ENCODE results near the gene KLHL25. TPM values are rescaled to one million over a fixed set of nuclear protein-coding genes. Genes with fewer than 3 reads are reported as not detected.
"Not testable (repeated sequence)": the region's sequence is repeated elsewhere in the genome, so short reads cannot be mapped to it uniquely, and the experiment has no call there.

Gene KLHL25
- total RNA-seq, 1 donor from 2014 or later, result 5.7 TPM

- intact Hi-C loops (cut with micrococcal nuclease), result no loop called here
These were observed 9.9 kb upstream of the KLHL25 start for GRCh38 chr15:85804481-85805170.

- intact Hi-C loops (cut with micrococcal nuclease), result not testable (repeated sequence)
These were observed 7.9 kb upstream of the KLHL25 start for GRCh38 chr15:85802617-85803016.

GRCh38 chr15:85800478-85801123, 5.9 kb upstream of the KLHL25 start:
- intact Hi-C loops (cut with micrococcal nuclease), result no loop called here

- intact Hi-C loops (cut with micrococcal nuclease), result not testable (repeated sequence)
These were observed 1.6 kb upstream of the KLHL25 start for GRCh38 chr15:85796371-85796770.

- intact Hi-C loops (cut with micrococcal nuclease), result no loop called here
These were observed 896 bp upstream of the KLHL25 start for GRCh38 chr15:85795337-85796305.

- intact Hi-C loops (cut with micrococcal nuclease), result loop anchor here (1.0 to 5.0 kb wide), 4 partner anchors 9 to 62 kb away; no protein-coding TSS in a partner anchor
These were observed 806 bp downstream of the KLHL25 start for GRCh38 chr15:85793641-85794597.

GRCh38 chr15:85792912-85793590, 1.7 kb downstream of the KLHL25 start:
- intact Hi-C loops (cut with micrococcal nuclease), result loop anchor here (5.0 kb wide), 2 partner anchors 36 to 61 kb away; no protein-coding TSS in a partner anchor

GRCh38 chr15:85792102-85792731, 2.5 kb downstream of the KLHL25 start:
- intact Hi-C loops (cut with micrococcal nuclease), result loop anchor here (5.0 kb wide), 2 partner anchors 35 to 60 kb away; no protein-coding TSS in a partner anchor

- intact Hi-C loops (cut with micrococcal nuclease), result no loop called here
These were observed 5.2 kb downstream of the KLHL25 start for GRCh38 chr15:85789496-85789875.

DNA sequence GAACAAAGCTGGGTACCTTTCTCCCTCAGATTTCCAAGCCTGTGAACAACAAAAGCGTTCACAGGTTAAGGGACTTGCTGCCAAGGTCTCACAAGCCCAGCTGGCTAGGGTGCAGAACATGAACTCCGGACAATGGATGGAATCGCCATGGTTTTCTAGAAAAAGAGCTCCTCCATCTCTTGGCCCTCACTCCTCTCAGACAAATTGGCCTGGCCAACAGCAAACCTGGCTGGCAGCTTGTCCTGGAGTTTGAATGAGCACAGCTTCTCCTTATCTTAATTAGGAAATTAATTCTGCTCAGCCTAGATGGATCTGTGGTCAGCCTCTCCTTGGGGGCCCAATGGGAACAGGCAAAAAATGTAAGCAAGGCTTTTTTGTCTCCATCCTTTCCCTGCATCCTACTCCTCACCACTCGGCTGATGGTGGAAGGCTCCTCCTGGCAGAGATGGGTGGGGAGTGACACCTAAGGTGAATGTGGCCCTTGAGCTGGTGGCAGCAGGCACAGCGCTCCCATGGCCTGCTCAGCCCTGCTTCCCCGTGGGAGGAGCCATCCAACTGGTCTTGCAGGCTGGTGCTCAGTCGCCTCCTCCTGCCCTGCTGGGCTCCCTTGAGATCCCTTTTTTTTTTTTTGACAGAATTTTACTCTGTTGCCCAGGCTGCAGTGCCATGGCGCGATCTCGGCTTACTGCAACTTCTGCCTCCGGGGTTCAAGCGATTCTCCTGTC, 5.8 kb downstream of the KLHL25 start:
- intact Hi-C loops (cut with micrococcal nuclease), result no loop called here

- intact Hi-C loops (cut with micrococcal nuclease), result no loop called here
These were observed 8.0 kb downstream of the KLHL25 start for GRCh38 chr15:85786781-85787114.

DNA sequence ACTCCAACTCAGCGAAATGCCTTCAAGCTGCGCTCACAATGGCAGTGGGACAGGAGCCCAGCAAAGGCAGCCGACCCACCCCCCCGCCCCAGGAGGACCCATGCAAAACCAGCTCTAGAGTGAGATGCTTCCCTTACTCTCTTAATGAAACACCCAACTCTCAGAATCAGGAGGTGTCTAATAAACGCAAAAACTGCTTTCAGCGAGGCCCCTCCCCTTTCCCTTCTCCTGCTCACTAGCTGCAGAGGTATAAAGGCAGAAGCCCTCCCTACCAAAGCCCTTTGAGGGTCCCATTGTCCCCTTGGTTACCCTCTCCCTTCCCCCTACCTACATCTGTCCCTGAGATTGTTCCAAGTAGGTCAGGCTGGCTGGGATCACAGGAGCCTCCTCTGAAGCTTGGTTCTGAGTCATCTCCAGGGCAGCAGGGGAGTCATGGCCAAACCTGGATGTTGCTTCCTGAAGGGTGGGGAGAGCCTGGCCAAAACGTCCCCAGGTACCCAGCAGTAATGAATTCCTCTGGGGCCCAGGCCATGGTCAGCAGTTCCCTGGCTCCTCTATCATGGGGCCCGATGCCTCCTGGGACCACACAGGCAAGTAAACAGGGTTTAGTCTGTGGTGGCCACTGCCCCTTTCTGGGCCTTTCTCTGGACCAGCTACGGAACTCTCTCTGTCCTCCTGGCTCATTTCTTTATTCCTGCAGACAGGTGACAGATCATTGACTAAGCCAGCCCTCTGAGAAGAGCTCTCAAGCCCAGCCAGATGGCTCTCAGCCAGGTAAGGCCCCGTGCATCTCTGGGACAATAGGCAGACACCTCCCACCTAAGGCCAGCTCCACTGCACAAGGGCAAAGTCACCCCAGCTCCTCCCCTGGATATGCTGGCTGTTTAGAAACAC, 8.6 kb downstream of the KLHL25 start:
- intact Hi-C loops (cut with micrococcal nuclease), result loop anchor here (1.0 kb wide), 1 partner anchor 8 kb away; the partner anchor contains the start of gene KLHL25

DNA sequence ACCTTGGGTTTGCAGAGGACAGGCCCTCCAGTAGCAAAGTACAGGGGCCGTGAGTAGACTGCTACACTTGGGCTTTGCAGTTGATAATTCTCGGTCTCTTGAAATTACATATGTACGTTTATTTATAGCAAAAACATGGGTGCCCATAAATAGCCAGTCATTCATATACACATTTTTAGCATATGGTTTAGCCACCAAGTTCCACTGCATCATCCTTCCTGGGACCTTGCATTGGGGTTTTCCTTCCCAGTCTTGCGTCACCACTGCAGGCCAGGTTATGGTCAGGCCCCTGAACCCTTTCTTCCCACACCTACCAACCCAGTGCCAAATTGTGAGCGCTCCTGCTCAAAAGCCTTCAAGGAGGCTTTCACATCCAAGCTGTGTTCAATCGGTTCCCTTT, 12.7 kb downstream of the KLHL25 start:
- intact Hi-C loops (cut with micrococcal nuclease), result no loop called here

DNA sequence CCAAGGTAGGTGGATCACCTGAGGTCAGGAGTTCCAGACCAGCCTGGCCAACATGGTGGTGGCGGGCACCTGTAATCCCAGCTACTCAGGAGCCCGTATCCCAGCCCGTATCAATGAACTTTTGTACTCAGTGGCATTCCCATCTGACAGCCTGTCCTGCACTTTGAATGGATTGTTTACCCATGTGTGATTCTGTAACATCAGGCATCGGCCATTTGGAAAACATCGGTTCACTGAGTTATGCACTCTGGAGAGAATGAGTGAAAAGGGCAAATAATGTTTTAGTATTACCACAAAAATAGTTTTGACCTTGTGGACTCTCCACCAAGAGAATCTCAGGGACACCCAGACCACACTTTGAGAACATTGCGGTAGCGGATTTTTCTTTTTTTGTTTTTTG, 13.6 kb downstream of the KLHL25 start:
- intact Hi-C loops (cut with micrococcal nuclease), result no loop called here

GRCh38 chr15:85780225-85780985, 14.3 kb downstream of the KLHL25 start:
- intact Hi-C loops (cut with micrococcal nuclease), result no loop called here

DNA sequence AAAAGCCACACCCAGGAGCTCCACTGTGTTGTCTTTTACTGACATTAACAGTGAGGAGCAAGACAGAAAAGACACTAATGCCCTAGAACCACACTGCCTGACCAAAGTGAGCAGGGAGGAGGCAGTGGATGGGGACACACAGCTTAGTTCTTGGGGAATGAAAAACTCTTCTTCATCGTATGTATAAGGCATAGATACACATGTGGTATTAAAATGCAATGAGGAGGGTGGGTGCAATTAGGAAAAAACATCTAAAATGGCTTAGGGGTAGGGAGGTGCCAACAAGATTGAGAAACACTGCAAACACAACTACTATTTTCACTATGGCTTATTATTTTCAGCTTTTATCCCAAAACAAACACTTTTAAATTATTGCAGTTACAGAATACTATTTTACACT, 15.5 kb downstream of the KLHL25 start:
- intact Hi-C loops (cut with micrococcal nuclease), result no loop called here
